Inflammatory macrophage (primary cell): ENCODE results near the gene VWA3A.
"Not testable (repeated sequence)": the region's sequence is repeated elsewhere in the genome, so short reads cannot be mapped to it uniquely, and the experiment has no call there.

Experiments
- DNase-seq, 2 donors: peaks; one replicate each; pipeline ENCODE4 v3.0.0-alpha.2; 2020 to 2022

Gene VWA3A

DNA sequence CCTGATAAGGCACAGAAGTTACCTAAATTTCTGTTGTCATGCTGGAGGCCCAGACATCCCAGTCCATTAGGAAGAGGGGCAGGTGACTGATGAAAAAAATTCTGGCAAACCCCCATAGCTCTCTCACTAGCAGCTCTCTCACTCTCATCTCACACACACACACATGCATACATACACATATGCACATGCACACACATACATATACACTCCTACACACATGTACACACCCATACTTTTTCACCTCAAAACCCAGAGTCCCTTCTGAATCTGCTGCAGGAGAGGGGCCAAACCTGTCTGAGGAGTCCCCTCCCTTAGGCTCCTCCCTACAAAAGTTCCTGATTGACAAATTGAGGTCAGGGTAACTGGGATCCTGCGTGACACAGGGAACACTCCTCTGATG is 47.4 kb downstream of the VWA3A start:
- no peak for DNase-seq

DNA sequence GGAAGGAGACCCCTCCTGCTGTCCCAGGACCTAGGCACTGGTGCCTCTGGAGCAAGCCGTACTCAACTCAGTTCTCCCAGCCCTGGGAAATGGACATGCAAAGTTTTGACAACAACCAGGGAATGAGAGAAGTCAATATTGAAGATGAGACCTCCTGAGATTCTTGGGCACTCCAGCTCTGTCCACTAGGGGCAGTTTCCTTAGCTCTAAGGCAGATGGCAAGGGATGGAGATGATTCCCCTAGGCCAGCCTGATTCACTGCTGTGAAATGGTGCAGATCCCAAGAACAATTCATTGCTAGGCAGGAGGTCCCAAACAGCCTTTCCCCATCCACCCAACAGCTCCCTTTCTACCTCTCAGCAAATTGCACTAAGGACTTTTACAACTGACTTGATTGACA is 49.4 kb downstream of the VWA3A start:
- peak; percentile 16 to 26 for DNase-seq

DNA sequence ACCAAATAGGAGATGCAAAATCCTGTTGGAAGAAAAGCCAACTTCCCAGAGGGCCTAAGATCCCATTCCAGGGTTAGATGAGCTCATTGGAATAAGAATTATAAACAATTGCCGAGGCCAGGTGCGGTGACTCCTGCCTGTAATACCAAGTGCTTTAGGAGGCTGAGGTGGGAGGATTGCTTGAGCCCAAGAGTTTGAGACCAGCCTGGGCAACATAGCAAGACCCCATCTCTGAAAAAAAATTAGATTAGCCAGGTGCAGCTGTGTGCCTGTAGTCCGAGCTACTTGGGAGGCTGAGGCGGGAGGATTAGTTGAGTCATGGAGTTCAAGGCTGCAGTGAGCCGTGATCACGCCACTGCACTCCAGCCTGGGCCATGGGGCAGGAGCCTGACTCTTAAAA is 52.2 kb downstream of the VWA3A start:
- DNase-seq = no peak

DNA sequence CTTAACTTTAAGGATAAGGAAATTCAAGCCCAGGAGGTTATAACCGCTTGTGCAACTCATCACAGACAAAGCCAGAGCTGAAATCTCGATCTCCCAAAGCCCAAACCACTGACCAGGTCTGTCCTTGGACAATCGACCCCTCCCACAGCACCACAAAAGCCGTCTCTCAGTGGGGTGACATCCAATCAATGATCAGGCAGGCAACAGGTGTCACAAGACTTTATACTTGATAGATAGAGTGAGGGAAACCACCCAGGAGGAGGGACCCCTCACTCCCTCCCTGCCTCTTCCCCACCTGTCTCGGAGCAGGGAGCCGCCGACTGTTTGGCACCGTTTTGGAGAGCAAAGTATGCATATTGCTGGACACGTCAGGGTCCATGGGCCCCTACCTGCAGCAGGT is 55.5 kb downstream of the VWA3A start:
- no peak for DNase-seq

DNA sequence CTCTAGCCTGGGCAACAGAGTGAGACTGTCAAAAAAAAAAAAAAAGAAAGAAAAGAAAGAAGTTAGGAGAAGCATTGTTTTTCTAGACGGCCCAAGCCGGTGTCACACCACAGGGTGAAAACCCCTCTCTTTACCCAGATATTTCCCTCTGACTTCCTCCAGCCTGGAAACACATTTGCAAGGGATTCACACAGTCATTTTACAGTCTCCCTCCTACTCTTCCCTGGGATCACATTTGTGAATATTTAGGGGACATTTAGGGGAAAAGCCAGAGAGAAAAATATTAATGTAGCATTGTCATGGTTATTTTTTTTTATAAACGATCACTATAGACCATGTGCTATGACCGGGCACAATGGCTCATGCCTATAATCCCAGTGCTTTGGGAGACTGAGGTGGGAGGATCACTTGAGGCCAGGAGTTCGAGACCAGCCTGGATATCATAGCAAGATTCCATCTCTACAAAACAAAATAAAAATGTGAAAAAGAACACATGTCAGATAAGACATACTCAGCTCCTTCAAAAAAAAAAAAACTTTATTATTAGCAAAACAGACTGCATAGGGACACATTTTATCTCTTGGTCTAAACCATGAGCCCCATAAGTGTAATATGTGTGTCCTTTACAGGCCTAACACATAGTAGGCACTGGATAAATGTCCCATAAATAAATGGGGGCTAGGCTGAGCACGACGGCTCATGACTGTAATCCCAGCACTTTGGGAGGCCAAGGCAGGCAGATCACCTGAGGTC is 59.1 kb downstream of the VWA3A start:
- no peak for DNase-seq

DNA sequence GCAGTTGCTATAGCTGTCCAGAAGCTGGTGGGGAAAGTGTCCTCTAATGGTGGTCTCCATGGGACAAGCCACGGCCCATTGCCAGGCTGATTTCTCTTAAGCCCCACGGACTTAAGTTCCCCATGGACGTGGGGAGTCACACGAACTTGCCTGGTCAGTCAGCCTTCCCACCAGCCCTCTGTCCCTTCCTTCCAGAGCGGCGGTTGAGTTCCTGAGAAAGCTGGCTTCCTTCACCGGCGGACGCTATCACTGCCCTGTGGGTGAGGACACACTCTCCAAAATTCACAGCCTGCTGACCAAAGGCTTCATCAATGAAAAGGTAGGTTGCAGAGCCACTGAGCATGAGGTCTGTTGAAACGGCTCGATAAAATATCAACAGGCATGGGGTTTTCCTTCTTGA is 60.0 kb downstream of the VWA3A start:
- no peak for DNase-seq

DNA sequence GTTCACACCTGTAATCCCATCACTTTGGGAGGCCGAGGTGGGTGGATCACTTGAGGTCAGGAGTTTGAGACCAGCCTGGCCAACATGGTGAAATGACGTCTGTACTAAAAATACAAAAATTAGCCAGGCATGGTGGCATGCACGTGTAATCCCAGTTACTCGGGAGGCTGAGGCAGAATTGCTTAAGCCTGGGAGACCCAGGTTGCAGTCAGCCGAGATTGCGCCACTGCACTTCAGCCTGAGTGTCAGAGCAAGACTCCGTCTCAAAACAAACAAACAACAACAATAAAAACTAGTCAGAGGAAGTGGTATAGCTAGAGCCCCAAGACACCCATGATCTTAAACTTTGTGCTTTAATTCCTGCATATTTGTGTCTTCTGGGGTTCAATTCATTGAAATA is 60.7 kb downstream of the VWA3A start:
- DNase-seq = not testable (repeated sequence)

DNA sequence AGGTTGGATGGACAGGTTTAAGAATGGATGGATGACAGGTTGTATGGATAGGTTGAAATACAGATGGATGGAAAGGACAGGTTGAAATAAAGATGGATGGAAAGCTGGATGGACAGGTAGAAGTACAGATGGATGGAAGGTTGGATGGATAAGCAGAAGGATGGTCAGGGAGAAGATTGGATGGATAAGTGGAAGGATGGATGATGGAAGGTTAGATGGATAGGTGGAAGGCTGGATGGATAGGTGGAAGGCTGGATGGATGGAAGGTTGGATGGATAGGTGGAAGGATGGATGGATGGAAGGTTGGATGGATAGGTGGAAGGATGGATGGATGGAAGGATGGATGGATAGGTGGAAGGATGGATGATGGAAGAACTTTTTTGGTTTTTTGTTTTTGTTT is 69.1 kb downstream of the VWA3A start:
- DNase-seq = no peak

DNA sequence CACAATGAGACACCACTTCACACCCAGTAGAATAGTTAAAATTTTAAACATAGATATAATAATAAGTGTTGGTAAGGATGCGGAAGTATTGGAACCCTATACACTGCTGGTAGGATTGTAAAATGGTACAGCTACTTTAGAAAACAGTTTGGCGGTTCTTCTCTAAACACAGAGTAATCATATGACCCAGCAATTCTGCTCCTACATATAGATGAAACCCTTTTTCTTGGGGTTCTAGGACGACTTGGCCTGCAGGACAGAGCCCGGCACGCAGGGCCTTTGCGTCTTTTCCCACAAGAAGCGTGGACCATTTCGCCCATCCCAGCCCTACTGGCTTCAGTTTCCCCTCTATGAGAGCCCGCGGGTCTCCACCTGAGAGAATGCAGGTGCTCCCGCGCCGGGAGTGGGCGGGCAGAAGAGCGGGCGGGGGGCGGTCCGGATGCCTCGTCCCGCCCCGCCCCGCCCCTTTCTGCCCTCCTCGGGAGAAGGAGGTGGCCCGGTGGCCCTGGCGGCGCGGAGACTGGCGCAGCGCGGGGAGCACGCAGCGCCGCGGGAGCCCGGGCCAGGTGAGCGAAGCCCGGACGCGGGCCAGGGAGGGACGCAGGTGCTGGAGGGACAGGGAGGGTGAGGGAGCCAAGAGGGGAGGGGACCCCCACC is 69.8 kb downstream of the VWA3A start, which contains the start of gene SDR42E2:
Gene SDR42E2, plus strand, starts transcription at position 508 of the 657 bp plus-strand sequence. CDS start 3,077 bp downstream, outside the sequence.
- DNase-seq = no peak

DNA sequence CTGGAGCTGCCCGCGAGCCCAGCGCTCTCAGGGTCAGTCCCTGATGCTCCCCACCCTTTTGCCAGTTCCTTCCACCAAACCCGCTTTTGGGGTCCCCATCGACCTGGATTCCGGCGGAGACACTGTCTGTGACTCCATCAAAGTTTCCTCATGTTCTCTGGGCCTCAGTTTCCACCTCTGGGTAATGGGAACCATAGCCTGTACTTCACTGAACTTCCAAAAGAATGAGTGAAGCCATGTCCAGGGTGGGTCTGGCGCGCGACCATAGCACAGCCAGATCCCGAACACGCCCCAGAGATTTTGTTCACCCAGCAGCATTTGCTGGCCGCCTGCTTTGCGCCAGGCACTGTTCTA is 70.3 kb downstream of the VWA3A start:
- no peak for DNase-seq

DNA sequence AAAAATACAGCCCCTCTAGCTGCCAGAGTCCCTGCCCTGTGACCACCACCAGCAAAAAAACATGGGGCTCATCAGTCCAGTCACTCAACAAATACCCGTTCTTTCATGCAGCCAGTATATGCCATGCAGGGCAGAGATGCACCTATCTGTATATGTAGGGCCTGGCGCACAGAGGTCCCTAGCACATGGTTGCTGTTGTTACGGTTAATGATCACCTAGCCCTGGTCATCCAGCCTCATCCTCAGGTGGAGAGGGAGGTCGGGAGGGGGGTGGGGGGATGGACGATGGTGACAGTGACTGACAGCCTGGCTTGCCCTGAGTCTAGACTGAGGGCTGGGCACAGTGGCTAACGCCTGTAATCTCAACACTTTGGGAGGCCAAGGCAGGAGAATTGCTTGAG is 71.5 kb downstream of the VWA3A start:
- no peak for DNase-seq

DNA sequence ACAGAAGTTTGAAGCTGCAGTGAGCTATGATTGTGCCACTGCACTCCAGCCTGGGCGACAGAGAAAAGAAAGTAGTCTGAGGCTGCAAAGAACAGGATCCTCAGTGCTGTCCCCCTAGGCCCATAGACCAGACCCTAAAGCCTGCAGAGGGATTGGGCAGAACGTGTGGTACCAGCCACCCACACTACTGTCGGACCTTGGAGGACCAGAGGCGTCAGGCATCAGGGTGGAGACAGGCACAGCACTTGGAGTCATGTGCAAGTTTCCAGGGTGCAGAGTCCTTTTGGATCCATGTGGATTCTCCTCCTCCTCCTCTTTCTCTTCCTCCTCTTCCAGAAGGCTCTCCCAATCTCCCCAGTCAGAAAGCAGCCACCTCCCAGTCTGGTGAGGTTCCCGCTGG is 72.1 kb downstream of the VWA3A start:
- no peak for DNase-seq

DNA sequence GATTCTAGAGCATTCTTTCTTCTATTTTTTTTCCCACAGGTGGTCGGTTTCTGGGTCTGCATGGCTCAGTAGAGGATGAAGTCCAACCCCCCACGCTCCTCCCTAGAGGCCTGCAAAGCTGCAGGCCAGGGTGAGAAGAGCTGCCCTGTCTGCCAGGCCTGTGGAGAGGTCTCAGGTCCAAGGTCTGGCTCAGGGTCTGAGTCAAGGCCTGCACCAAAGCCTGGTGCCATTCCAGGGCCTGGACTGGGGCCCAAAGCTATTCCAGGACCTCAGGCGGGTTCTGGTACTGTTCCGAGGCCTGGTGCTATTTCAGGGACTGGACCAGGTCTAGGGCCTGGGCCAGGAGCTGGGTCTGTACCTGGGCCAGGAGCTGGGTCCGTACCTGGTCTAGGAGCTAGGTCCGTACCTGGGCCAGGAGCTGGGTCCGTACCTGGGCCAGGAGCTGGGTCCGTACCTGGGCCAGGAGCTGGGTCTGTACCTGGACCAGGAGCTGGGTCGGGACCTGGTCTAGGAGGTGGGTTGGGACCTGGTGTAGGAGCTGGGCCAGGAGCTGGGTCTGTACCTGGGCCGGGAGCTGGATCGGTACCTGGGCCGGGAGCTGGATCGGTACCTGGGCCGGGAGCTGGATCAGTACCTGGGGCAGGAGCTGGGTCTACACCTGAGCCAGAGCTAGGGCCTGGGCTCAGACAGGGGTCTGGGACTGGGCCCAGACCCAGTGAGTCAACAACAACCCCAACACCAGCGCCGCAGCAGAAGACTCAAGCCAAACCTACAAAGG is 73.4 kb downstream of the VWA3A start:
- DNase-seq = no peak

DNA sequence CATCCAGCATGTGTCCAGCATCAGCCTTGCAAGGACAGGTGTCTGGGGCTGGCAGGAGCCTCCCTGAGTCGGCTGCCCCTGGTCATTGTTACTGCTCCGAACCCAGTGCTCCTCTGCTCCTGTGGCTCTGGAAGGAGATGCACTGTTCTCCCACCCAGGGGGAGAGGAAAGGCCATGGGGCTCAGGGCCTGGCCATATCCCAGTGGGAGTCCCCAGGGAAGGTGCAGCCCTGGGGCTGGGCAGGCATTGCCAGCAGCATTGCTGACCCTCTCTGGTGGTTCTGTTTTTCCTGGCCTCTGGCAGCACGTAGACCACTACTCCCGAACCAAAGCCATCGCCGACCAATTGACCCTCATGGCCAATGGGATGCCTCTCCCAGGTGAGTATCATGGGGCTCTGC is 79.6 kb downstream of the VWA3A start:
- DNase-seq = no peak

DNA sequence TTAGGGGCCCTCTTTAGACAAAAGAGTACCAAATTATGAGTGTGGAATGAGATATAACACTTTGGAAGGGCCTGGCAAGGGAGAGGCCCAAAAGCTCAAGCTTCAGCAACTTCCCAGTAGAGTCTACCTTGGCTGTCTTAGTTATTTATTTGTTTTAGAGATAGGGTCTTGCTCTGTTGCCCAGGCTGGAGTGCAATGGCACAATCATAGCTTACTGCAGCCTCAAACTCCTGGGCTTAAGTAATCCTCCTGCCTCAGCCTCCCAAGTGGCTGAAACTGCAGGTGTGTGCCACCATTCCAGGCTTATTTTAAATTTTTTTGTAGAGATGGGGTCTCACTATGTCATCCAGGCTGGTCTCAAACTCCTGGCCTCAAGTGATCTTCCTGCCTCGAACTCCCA is 80.3 kb downstream of the VWA3A start:
- DNase-seq = not testable (repeated sequence)

DNA sequence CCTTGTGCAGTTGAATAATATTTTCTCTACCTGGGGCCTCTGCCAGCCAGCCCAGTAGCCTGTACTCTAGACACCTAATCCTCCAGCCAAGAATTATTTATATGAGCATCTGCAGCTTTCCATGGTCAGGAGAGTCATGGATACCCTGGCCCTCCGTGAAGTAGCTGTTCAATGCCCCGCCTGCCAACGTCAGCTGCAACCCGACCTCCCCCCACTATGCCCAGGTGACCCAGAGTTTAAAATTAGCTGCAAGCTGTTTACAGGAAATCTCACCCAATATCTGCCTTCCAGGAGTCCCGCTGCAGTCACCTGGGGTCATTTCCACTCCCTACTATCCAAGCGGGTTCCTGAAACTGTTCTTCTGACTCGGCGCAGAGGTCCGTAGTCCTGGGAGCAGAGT is 82.3 kb downstream of the VWA3A start:
- DNase-seq = no peak

DNA sequence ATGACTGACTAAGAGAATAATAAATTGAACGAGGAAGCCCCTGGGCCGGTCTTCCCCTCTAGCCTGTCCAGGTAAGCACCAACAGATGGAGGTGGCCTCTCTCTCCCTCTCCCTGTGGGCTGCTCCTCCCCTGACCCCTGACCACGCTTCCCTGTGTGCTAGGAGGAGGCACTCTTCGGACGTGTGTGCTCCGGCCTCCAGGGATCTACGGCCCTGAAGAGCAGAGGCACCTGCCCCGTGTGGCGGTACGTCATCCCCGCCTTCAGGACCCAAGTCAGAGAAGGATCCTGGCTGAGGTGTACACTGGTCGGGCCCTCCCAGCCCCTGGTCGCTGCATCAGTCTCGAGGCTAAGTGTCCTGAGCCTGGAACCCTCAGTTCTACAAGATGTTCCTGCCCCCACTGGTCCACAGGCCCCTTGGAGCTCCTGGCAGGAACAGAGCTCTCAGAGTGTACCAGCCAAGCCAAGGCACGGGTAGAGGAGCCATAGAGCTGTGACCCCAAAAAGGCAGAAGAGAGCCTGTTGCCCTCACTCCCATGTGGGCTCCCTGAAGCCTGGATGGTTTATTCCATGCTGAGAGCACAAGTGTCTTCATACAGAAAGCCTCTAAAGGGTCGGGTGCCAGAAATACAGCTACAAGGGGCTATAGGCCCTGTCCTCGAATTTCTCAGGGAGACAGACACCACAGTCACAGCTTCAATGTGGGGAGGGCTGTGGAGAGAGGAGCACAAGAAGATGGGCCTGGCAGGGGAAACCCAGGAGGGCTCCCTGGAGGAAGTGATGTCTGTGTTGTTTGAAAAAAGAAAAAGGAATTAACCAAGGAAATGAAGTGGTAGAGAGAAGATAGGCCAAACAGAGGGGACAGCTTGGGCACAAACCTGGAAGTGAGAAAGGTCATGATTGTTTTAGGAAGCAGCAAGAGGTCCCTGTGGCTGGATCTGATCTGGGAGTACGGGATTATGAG is 85.9 kb downstream of the VWA3A start:
- no peak for DNase-seq

DNA sequence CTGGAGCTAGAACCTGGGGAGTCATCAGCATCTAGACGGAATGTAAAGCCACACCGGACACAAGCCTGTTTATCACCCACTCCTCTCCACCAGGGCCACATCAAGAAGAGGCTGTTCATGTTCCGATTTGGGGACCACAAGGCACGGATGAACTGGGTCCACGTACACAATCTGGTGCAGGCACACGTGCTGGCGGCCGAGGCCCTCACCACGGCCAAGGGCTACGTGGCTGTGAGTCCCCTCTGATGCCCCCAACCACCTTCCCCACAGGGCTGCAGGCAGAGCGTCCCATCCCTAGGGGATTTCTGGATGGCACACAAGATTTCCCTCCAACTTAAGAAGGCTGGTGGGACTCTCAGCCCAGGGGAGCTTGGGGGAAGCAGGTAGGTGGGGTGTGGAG is 89.1 kb downstream of the VWA3A start:
- no peak for DNase-seq

DNA sequence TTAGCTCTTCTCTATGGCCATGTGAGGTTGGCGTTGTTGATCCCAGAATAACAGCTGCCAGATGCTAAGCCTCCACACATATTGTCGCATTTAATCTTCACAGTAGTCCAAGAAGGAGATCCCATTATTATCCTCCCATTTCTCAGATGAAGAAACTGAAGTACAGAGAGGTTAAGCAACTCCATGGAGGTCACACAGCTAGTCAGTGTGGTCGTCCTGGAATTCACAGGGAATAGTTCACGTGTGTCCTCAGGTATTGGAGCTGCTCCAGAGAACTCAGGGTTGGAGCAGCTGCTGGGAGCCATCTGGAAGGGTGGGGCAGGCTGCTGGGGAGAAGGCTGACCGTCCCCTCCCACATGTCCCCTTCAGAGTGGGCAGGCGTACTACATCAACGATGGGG is 89.5 kb downstream of the VWA3A start:
- no peak for DNase-seq

DNA sequence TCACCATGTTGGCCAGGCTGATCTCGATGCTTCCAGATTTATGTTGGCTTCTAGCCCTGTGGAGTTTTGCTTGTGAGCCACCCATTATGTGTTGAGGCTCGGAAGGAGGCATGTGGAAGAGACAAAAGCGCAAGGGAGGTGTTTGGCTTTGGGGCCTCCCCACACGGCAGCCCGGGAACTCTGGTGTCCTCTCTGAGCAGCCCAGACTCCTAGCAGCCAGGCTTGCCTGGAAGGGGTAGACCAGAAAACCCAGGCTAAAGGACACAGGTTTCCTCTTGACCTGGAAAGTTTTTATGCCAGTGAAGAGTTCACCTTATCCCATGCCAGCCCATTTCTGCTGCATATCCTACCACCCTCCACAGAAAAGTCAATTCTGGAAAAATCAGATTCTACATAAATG is 91.0 kb downstream of the VWA3A start:
- DNase-seq = no peak

DNA sequence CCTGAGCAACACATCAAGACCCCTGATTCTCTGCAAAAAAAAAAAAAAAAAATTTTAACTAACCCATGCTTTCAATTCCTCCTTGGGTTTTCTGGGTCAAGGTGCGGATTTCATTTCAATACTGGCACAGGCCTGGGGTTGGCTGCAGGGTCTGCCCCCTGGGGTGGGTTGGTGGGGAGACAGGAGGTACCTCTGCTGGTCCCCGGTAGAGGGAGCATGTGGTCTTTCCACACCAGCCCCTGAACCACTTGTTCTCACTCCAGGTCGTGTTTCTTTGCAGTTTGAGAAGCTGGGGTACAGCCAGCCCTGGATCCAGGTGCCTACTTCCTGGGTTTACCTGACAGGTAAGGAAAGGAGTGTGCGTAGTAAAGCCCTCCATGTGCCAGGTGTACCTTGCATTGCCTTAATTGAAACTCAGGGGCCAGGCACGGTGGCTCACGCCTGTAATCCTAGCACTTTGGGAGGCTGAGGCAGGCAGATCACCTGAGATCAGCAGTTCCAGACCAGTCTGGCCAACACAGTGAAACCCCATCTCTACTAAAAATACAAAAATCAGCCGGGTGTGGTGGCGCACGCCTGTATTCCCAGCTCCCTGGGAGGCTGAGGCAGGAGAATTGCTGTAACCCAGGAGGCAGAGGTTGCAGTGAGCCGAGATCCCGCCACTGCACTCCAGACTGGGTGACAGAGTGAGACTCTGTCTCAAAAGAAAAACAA is 91.7 kb downstream of the VWA3A start:
- no peak for DNase-seq

DNA sequence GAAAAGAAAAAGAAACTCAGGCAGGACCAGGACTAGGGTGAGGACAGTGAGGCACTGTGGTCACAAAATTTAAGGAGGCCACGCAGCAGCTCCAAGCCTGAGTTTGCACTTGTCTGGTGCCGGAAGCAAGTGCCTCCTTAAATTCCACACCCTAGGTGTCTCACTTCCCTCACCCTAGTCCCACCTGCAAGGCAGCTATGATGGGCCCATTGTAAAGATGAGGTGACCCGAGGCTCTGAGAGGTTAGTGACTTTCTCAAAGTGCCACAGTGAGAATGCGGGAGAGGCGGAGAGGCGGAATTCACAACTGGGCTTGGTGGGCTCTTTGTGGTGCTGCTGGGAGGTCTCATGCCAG is 92.3 kb downstream of the VWA3A start:
- no peak for DNase-seq
